ENCODE measurements around the gene TMEM236.

The TMEM236 gene

GRCh38 chr10:17742918-17743317, 9.1 kb upstream of the TMEM236 start:
- no peak for DNase-seq

- no peak for DNase-seq
These were observed 8.6 kb upstream of the TMEM236 start for GRCh38 chr10:17743437-17743836.

GRCh38 chr10:17744341-17744861, 7.6 kb upstream of the TMEM236 start:
- DNase-seq: no peak

- no peak for DNase-seq
These were observed 4.0 kb upstream of the TMEM236 start for GRCh38 chr10:17747883-17748550.

- DNase-seq: no peak
These were observed 2.1 kb upstream of the TMEM236 start for GRCh38 chr10:17749890-17750289.

- DNase-seq: no peak
These were observed 4.7 kb downstream of the TMEM236 start for GRCh38 chr10:17756557-17757217.

GRCh38 chr10:17758200-17758599, 6.2 kb downstream of the TMEM236 start:
- DNase-seq: no peak

GRCh38 chr10:17758896-17759295, 6.9 kb downstream of the TMEM236 start:
- DNase-seq: no peak

- no peak for DNase-seq
These were observed 12.1 kb downstream of the TMEM236 start for GRCh38 chr10:17764142-17764541.

GRCh38 chr10:17765602-17766001, 13.6 kb downstream of the TMEM236 start:
- DNase-seq: no peak

GRCh38 chr10:17766731-17767130, 14.7 kb downstream of the TMEM236 start:
- no peak for DNase-seq

- DNase-seq: no peak
These were observed 16.5 kb downstream of the TMEM236 start for GRCh38 chr10:17768496-17768895.

- no peak for DNase-seq
These were observed 17.0 kb downstream of the TMEM236 start for GRCh38 chr10:17768957-17769356.

GRCh38 chr10:17771017-17771416, 19.0 kb downstream of the TMEM236 start:
- no peak for DNase-seq

- DNase-seq: no peak
These were observed 27.8 kb downstream of the TMEM236 start for GRCh38 chr10:17779784-17780183.

GRCh38 chr10:17780727-17781126, 28.7 kb downstream of the TMEM236 start:
- DNase-seq: no peak

- DNase-seq: peak; percentile 27
These were observed 29.9 kb downstream of the TMEM236 start for GRCh38 chr10:17781856-17782255.

GRCh38 chr10:17782921-17783665, 31.1 kb downstream of the TMEM236 start:
- DNase-seq: no peak

GRCh38 chr10:17783751-17784150, 31.8 kb downstream of the TMEM236 start:
- no peak for DNase-seq

GRCh38 chr10:17784688-17785087, 32.7 kb downstream of the TMEM236 start:
- no peak for DNase-seq

- no peak for DNase-seq
These were observed 33.4 kb downstream of the TMEM236 start for GRCh38 chr10:17785276-17785930.

GRCh38 chr10:17787087-17787961, 35.3 kb downstream of the TMEM236 start:
- DNase-seq: no peak
